Measurements from ENCODE around the gene THOC6.

Gene THOC6

DNA sequence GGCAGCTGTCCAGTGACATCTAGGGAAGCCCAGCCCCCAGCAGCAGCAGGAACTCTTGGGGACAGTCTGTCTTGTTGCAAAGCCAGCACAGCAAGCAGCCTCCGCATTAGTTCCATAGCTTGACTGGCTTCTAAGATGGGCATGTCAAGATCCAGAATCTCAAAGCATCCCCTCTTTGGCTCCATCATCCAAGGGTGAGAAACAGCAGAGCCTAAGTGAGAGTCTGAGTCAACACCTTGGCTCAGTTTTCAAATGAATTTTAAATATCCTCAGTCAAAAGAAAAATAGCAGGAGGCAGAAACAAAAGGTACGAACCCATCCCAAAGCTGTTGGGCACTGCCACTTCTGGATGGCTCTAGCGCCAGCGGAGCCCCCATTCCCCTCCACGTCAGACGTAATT lies 8.9 kb upstream of the THOC6 start:
- no peak for DNase-seq (ENCODE audit: low read depth in 1 of 2, low spot score in 1 of 2)

DNA sequence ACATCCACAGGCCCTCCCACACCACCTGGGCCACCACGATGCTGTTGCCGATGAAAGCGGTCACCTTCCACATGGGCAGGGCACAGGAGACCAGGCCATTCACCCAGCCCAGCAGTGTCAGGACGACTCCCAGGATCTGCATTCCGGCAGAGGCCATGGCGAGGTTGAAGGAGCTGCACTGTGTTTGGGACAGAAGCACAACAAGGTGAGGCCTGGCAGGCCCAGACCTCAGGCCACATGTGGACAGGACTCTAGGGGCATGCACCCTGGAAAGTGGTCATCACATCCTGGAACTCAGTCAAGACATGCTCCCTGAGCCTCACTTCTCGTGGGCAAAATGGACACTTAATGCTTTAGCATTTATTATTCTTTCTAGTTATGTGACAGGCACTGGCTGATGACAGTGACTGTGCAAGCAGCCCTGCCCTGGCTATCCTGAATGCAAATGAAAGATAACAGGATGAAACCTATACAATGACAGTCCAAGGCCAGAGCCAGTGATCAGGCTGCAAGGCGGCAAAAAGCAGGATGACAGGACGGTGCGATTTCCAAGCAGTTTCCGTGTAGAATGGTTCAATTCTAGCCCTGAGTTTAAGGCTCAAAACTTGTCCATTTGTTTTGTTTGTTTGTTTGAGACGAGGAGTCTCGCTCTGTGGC lies 7.8 kb upstream of the THOC6 start:
- DNase-seq (ENCODE audit: low read depth in 1 of 2, low spot score in 1 of 2): no peak

DNA sequence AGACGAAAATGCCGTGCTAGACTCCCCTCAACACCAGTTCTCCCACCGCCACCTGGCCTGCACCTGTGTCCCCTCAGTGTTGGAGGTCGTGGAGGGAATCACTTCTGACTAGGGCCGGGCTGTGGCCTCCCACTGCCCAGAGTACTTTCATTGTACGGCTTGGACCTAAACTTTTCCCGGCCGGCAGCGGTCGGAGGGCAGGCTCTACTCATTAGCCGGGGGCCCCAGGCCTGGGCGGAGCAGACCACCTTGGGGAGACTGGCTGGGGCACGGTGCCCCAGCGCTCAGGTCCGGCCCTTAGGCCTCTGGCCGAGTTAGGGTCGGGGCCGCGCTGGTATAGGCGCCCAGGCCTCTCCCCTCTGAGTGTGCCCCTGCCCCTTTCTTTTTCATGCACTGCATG lies 6.5 kb upstream of the THOC6 start:
- no peak for DNase-seq (ENCODE audit: low read depth in 1 of 2, low spot score in 1 of 2)

DNA sequence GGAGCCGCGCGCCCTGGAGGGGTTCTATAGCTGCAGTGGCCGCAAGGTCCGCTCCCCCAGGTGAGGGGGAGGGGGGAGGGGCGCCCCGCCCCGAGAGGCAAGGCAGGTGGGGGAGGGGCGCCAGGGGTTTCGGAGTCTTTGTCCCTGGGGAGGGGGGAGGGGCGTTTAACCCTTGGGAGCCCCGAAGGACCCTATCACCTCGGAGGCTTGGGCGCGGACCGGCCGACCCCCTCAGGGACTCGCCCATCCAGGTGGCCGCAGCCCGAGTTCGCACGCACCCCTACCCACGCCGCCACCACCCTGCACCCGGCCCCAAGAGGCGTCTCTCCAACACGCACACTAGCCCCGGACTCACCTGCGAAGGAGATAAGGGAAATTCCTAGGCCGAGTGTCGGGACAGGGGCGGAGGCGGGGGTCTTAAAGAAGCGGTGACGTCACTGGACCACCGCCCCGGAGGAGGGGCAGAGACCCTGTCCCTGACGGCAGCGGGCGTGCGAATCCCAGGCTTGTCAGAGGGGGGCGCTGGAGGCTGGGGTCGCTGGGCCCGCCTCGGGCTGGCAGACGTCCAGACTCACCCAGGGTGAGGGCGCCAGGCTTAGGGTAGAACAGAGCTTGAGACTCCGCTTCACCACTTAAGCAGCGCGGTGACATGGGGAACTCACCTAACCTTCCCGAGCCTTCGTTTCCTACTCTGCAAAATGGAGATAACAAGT lies 5.9 kb upstream of the THOC6 start, which contains the start of gene CLDN6:
Gene CLDN6, minus strand, starts transcription at position 390 of the 713 bp plus-strand sequence. CDS start 2,162 bp downstream, outside the sequence.
- DNase-seq (ENCODE audit: low read depth in 1 of 2, low spot score in 1 of 2): no peak

DNA sequence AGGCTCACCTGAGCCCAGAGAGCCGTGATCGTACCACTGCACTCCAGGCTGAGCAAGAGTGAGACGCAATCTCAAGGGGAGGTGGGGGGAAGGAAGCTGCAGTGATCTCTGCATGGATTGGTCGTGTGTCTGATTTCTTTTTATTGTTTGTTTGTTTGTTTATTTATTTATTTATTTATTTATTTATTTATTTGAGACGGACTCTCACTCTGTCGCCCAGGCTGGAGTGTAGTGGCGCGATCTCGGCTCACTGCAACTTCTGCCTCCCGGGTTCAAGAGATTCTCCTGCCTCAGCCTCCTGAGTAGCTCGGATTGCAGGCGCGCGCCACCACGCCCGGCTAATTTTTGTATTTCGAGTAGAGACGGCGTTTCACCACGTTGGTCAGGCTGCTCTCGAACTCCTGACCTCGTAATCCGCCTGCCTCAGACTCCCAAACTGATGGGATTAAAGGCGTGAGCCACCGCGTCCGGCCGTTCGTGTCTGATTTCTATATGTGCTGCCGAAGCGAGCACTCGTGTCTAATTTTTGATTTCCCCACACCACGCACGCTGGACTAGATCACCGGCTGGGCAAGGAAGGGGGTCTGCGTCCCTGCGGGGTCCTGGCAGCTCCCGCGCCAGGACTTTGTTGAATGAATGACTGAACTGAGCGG lies 4.1 kb upstream of the THOC6 start:
- DNase-seq (ENCODE audit: low read depth in 1 of 2, low spot score in 1 of 2): no peak

DNA sequence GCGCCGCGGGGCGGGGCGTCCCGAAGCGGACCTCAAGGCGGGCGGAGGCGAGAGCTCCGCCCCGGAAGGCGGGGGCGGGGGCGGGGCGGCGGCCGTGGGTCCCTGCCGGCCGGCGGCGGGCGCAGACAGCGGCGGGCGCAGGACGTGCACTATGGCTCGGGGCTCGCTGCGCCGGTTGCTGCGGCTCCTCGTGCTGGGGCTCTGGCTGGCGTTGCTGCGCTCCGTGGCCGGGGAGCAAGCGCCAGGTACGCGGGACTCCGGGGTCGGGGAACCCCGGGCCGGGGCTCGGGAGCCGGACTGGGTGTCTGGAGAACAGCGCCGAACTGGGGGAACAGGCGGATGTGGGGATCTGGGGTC lies 3.6 kb upstream of the THOC6 start, which contains the start of gene TNFRSF12A:
Gene TNFRSF12A, plus strand, starts transcription at position 122 of the 357 bp plus-strand sequence. Its CDS starts 30 bp downstream, at position 152.
- peak in 1 of 2 donors; percentile 46 for DNase-seq (ENCODE audit: low read depth in 1 of 2, low spot score in 1 of 2)

DNA sequence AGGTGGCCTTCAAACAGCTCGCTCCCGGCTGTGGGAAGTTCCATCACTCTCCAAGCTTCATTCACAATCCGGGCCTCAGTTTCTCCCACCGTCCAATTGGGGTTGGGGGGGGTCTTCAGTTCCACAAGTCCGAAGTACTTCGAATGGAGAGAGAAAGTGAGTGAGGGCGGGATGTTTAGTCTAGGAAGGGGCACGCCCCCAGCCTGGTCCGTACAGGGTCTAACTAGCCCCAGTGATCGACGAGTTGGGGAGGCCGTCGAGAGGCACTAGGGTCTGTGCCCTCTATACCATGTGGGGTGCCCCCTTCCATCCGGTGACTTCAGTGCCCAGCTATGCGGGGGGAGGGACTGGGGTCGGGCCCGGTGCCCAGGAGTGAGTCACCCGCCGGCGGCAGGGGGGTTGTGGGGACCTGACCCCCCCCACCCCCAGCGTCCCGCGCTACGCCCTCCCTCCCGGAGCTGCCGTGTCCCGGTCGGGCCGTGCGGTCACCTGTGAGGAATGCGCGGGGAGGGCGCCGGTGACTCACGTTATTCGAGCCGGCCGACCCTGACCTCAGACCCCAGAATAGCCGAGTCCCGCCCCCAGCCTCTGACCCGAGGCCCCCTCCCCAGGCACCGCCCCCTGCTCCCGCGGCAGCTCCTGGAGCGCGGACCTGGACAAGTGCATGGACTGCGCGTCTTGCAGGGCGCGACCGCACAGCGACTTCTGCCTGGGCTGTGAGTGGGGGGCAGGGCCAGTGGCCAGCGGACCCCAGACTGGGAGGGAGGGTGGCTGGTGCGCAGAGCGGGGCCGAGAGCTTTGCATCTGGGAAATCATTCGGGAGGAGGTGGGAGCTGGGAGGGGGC lies 3.0 kb upstream of the THOC6 start:
- DNase-seq (ENCODE audit: low read depth in 1 of 2, low spot score in 1 of 2): peak in 1 of 2 donors; percentile 23

DNA sequence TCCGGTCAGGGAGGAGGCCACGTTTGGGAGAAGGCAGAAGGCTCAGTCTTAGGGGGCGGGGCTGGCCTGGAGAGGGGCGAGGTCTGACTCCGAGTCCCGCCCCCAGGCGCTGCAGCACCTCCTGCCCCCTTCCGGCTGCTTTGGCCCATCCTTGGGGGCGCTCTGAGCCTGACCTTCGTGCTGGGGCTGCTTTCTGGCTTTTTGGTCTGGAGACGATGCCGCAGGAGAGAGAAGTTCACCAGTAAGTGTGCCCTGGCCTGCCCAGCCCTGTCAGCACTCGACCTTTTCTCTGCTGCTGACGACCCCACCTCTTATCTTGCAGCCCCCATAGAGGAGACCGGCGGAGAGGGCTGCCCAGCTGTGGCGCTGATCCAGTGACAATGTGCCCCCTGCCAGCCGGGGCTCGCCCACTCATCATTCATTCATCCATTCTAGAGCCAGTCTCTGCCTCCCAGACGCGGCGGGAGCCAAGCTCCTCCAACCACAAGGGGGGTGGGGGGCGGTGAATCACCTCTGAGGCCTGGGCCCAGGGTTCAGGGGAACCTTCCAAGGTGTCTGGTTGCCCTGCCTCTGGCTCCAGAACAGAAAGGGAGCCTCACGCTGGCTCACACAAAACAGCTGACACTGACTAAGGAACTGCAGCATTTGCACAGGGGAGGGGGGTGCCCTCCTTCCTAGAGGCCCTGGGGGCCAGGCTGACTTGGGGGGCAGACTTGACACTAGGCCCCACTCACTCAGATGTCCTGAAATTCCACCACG lies 2.2 kb upstream of the THOC6 start:
- peak in 1 of 2 donors; percentile 84 for DNase-seq (ENCODE audit: low read depth in 1 of 2, low spot score in 1 of 2)

DNA sequence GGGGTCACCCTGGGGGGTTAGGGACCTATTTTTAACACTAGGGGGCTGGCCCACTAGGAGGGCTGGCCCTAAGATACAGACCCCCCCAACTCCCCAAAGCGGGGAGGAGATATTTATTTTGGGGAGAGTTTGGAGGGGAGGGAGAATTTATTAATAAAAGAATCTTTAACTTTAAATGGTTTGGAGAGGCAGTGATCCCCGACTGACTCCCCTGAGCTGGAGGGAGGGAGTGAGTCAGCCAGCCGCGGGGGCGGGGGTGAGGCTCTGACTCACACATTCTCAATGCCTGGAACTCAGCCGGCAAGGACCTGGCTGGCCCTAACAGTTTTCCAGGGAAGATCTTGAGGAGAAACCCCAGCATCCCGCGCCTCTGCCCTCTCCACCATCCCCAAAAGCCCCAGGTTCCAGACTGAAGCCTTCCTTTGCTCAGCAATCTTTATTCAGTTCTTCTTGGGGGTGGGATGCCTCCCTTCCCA lies 1.6 kb upstream of the THOC6 start:
- DNase-seq (ENCODE audit: low read depth in 1 of 2, low spot score in 1 of 2): peak; percentile 82 to 84

DNA sequence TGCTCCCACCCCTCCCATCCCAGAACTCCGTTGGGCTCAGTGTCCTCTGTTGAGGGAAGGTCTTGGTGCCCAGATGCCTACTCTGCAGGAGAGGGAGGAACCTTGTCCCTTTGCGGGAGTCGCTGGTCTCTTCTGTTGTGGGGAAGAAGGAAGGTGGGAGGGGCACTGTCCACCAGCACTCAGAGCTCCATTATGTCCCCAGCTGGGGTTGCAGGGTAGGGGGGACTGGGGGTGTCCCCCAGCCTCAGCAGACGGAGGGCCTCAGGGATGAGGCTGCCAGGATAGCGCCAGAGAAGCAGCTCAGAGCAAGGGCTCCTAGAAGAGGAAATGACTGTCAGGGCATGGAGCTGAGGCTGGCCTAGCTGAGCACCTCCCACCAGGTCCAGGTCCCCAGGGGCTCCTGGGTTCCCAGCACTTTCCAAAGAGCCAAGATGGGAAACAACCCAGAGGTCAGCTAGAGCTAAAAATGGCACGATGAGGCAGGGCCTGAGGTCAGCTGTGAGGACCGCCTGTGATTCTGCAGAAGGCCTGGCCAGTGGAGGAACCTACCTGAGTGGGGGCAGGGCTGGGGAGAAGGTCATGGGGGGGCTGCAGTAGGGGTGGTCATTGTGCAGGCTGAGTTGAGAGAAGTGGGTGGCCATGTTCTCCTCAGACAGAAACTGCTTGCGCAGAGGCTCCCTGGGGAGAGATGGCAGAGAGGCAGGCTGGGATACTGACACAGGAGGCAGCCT lies 986 bp upstream of the THOC6 start:
- no peak for DNase-seq (ENCODE audit: low read depth in 1 of 2, low spot score in 1 of 2)

DNA sequence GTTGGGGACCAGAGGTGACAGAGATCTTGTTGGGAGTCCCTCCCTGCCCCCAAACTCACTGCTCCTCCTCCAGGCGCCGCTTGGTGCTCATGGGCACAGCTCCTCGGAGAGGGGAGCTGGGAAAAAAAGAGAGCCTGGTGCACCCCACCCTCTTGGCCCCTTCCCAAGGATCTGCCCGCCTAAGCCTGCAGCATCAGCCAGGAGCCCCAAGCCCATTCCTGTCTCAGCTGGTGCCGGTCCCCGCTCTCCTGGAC lies 493 bp upstream of the THOC6 start:
- DNase-seq (ENCODE audit: low read depth in 1 of 2, low spot score in 1 of 2): peak in 1 of 2 donors; percentile 5

DNA sequence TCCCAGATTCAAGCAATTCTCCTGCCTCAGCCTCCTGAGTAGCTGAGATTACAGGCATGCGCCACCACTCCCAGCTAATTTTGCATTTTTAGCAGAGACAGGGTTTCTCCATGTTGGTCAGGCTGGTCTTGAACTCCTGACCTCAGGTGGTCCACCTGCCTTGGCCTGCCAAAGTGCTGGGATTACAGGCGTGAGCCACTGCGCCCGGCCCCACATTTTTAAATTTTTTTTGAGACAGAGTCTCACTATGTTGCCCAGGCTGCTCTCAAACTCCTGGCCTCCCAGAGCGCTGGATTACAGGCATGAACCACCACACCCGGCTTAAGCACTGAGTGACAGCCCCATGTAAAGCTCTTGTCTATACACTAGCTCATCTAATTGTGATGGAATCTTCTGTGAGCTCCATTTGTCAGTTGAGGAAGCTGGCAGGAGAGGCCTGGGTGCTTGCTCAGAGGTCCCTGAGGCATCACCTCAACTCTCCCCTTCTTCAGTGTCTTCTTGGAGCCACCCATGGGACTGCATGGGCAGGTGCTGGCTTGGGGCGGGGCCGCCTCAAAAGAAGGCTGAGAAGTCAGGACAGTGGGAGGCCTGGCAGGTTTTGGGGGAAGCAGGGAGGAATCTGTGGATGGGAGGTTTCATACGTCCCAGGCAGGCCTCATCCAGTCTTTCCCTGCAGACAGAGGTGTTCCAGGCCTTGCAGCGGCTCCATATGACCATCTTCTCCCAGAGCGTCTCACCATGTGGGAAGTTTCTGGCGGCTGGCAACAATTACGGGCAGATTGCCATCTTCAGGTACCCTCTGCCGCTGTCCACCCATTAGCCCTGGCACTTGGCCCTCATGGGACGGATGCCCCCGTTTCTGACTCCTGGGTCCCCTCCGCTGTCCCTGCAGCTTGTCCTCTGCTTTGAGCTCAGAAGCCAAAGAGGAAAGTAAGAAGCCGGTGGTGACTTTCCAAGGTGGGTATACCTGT lies 1.5 kb downstream of the THOC6 start:
- DNase-seq (ENCODE audit: low read depth in 1 of 2, low spot score in 1 of 2): no peak

DNA sequence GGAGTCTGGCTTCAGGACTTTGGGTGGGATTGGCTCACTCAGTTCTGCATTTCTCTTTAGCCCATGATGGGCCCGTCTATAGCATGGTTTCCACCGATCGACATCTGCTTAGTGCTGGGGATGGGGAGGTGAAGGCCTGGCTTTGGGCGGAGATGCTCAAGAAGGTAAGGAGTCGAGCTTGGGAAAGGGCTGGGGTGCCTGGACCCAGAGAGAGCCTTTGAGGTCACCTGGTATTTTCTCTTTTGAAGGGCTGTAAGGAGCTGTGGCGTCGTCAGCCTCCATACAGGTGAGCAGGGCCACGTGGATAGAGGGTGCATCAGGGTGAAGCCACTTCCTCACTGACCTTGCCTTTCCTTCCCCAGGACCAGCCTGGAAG lies 2.2 kb downstream of the THOC6 start:
- DNase-seq (ENCODE audit: low read depth in 1 of 2, low spot score in 1 of 2): no peak

DNA sequence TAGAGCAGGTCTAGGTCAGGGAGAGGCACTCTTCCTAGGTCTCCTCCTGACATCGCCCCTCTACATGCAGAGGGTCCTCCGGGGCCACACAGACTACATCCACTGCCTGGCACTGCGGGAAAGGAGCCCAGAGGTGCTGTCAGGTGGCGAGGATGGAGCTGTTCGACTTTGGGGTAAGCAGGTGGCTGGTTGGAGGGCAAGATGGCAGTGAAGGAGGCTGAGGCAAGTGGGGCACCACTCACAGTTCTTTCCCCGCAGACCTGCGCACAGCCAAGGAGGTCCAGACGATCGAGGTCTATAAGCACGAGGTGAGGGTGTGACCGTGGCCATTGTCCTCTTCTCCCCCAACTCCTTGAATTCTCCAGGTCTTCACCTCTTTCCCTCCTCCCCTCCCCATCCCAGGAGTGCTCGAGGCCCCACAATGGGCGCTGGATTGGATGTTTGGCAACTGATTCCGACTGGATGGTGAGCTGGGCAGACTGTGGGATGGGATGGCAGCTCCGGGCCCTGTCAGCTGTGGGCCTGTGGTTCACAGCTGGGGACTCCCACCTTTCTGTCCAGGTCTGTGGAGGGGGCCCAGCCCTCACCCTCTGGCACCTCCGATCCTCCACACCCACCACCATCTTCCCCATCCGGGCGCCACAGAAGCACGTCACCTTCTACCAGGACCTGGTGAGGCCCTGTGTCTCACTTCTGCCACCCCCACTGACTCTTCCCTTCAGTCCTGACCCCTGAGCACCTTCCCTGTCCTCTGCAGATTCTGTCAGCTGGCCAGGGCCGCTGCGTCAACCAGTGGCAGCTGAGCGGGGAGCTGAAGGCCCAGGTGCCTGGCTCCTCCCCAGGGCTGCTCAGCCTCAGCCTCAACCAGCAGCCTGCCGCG lies 3.0 kb downstream of the THOC6 start:
- no peak for DNase-seq (ENCODE audit: low read depth in 1 of 2, low spot score in 1 of 2)

DNA sequence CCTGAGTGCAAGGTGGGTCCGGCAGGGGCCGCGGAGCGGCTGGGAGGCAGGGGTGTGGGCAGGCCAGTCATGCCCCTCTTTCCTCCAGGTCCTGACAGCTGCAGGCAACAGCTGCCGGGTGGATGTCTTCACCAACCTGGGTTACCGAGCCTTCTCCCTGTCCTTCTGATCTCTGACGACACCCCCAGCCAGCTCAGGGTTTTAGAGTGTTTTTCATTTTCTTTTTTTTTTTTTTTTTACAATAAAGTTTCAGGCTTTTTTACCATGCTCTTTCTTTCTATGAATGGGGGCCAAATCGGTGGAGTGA lies 3.6 kb downstream of the THOC6 start:
- DNase-seq (ENCODE audit: low read depth in 1 of 2, low spot score in 1 of 2): no peak

DNA sequence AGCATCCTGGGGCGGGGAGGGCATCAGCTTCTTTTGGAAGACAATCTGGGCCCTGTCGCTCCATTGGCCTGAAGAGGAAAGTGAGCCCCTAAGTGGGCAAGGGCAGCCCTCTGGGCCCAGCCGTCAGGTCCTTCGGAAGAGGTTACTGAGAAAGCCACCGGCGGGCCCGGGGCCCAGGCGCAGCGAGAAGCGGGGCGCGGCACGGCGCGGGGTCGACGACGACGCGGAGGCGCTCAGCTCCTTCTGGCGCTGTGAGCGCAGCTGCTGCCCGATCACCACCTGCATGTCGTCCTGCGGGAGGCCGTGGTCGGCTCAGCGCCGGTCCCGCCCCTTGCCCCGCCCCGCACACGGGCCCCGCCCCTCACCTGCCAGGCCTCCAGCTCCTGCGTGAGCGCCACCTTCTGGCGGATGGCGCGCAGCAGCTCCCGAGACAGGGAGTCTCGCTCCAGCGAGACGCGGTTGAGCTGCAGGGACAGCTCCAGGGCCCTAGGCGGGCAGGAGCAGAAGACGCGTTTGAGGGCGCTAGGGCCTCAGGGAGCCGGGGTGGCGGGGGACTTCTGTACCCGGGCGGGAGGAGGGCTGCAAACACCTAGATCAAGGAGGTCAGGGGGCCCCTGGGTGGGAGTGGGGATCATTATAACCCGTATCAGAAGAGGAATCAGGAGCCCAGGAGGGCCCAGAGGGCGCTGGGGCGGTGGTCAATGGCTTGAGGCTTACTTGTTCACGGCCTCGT lies 4.3 kb downstream of the THOC6 start:
- peak; percentile 78 to 81 for DNase-seq (ENCODE audit: low read depth in 1 of 2, low spot score in 1 of 2)

DNA sequence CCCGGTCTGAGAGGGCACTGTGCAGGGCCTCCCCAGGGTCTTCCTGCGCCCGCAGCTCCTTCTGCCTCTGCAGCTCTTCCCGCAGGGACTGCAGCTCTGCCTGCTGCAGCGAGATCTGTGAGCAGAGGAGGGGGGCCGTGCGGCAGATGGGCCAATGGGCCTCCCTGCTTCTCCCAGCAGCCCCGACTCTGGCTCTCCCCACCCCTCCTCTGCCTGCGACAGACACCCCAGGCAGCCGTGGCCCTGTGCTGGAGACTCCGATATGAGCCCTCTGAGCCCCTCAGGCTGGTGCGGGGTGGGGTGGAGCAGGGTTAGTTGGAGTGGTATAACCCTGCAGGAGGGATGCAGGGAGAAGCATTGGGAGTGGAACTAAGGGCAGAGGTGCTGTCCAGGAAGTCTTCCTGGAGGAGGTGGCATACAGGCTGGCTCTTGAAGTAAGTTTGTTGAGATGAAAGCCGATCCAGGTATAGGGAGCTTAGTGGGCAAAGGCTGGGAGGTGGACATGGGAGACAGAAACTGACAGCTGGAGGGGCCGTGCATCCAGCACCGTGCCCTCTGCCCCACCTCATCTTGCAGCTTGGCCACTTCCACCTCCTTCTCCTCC lies 5.0 kb downstream of the THOC6 start:
- DNase-seq (ENCODE audit: low read depth in 1 of 2, low spot score in 1 of 2): no peak

All from activated CD4-positive, alpha-beta T cell treated with anti-CD3 and anti-CD28 coated beads, Interleukin-2, amount 50 U/mL, for 24 hours (primary cell).